Lung (tissue), 12 donors: ENCODE data around the gene PXMP4. TPM values are rescaled to one million over a fixed set of nuclear protein-coding genes. Genes with fewer than 3 reads are reported as not detected.

Experiments
- ATAC-seq: fragments of 200-7000 bp; cut with Tn5 transposase; one replicate; pipeline ENCODE4 v1.9.1; 2020; ENCODE audit warnings: moderate number of reproducible peaks; ENCODE audit not compliant: insufficient read depth, low FRiP score
- DNase-seq, 3 donors: peaks; one replicate each; pipeline ENCODE4 v3.0.0-alpha.2; 2013 to 2017
- H3K27ac ChIP-seq, 2 donors: one replicate each; pipeline ENCODE4 v1.5.1; 2013; ENCODE audit warnings: mild to moderate bottlenecking in 2 of 2, moderate library complexity in 2 of 2, control low read depth in 1 of 2, inconsistent platforms in 1 of 2, low read depth in 1 of 2, low read length in 1 of 2
- H3K27me3 ChIP-seq, 3 donors: one replicate each; pipeline ENCODE4 v1.5.1; 2013; ENCODE audit warnings: low read length in 2 of 3; ENCODE audit not compliant: control insufficient read depth in 3 of 3, insufficient read depth in 3 of 3
- H3K36me3 ChIP-seq, 4 donors: one replicate each; pipeline ENCODE4 v1.5.1; 2013; ENCODE audit warnings: low read length in 4 of 4, mild to moderate bottlenecking in 1 of 4, moderate library complexity in 1 of 4; ENCODE audit not compliant: control insufficient read depth in 4 of 4, insufficient read depth in 4 of 4
- H3K4me1 ChIP-seq, 5 donors: one replicate each; pipeline ENCODE4 v1.5.1; 2013; ENCODE audit warnings: low read length in 5 of 5, mild to moderate bottlenecking in 2 of 5, moderate library complexity in 1 of 5; ENCODE audit not compliant: control insufficient read depth in 5 of 5, insufficient read depth in 5 of 5
- H3K4me3 ChIP-seq: one replicate; pipeline ENCODE4 v1.5.1; 2013; ENCODE audit warnings: mild to moderate bottlenecking, control low read depth, moderate library complexity
- H3K9ac ChIP-seq, 2 donors: one replicate each; pipeline ENCODE4 v1.5.1; 2013; ENCODE audit warnings: low read length in 2 of 2, control low read depth in 1 of 2; ENCODE audit not compliant: insufficient read depth in 1 of 2
- H3K9me3 ChIP-seq, 4 donors: one replicate each; pipeline ENCODE4 v1.5.1; 2013; ENCODE audit warnings: low read length in 3 of 4, mild to moderate bottlenecking in 1 of 4, moderate library complexity in 1 of 4; ENCODE audit not compliant: control insufficient read depth in 4 of 4, insufficient read depth in 3 of 4
- WGBS, 2 donors: extraction: QIAGEN DNeasy Blood & Tissue Kit; methylation state at CpG; one replicate each; pipeline ENCODE4 v1.1.7; 2013; 5-methylcytosine and 5-hydroxymethylcytosine counted together
- polyA plus RNA-seq, 2 donors: library from polyadenylated mRNA; stranded (reverse); fragments of 200-250 nt; gene quantifications; one replicate each; pipeline ENCODE4 v1.2.1, GENCODE V29; 2013
- total RNA-seq, 2 donors: library from RNA; depleted of rRNA in 1 of 2; stranded (reverse); fragments of >200 nt in 1 of 2; gene quantifications; one replicate each; pipeline ENCODE4 v1.2.1, GENCODE V29; 2014 to 2021
- TF ChIP-seq, protein P1 (sequence below): IDR thresholded peaks from 2 replicates; pipeline ENCODE4 v1.5.1; 2012; ENCODE audit warnings: mild to moderate bottlenecking; ENCODE audit errors: control extremely low read depth, extremely low read depth
- donor health status: control.
- donor health status: control.
- donor health status: Bipolar disorder and iron deficiency.
- donor health status: healthy.
- donor health status: DM: yes; HTN: yes; CAD: no.

PXMP4 gene
- total and polyA plus RNA-seq, 4 donors, result 10.2 to 36.8 (median 26.8) TPM

DNA sequence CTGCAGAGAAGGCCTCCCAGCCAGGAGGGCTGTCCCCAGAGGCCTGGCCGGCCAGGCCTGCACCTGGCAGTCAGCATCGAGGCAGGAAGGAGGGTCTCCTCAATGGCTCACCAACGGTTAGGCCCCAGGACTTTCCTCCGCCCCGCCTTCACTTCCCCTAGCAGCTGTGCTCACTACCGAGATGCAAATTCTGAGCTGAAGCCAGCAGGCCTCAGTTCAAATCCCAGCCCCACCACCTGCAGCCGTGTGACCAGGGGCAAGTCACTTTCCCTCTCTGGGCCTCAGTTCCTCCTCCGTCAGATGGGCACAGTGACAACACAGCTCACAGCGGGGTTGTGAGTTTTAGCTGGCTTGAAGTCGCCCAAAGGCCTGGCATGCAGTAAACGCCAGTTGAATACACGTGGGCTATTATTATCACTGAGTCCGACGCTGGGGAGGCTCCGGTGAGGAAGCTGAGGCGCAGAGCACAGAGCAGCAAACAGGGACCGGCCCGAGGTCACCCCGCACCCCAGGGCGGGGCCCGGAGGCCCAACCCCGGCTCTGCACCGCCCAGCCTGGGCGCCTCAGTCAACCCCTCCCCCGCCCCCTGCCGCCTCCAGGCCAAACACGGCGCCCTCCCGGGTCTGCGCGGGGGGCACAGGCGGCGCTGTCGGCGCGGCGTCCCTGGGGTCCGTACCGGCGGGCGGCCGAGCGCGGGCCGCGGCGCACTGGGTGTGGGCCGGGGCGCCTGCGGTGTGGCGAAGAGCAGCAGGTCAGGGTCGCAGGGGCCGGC lies 34.6 kb downstream of the PXMP4 start:
- ATAC-seq, result no peak
- H3K9ac ChIP-seq, result no peak overlapping the region

DNA sequence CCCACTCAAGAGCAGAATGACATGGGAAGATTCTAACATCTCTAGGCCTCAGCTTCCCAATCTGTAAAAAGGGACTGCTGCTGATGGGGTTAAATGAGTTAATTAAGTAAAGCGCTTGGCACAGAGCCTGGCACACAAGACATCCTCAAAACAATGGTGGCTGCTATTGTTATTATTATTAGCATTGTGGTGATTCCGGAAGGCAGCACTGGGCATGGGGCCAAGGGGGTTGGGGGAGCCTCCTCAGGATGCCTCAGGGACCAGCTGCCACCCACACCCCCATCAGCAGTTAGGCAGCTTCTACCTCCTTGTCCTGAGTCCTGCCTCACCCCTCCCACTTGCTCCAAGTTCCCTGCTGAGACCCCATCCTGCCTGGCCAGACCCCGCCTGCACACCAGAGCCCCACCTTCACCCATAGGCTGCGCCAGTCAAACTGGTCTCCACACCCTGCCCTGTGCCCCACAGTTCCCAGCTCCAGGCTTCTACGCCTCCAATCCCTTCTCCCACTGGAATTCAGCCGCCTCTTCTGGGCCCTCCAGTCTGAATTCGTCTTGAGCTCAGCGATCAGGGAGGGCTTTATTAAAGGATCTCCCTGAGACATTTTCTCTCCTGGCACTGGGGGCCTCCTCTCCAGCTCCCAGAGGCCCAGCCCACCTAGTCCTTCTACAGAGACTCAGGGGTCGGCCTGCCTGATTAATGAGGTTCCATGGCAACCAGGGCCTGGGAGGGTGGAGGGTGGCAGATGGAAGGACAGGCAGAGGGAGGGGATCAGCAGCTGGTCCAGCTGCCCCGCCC lies 35.4 kb downstream of the PXMP4 start:
- H3K9me3 ChIP-seq, result no peaks in the 10 kb centered on the region
- WGBS, 2 donors, result 40 to 54% methylated on average over 10 of the region's 10 CpGs
- no peaks in the 10 kb centered on the region for H3K27me3 ChIP-seq
- H3K36me3 ChIP-seq, result no peaks in the 10 kb centered on the region
- no peak overlapping the region for H3K27ac ChIP-seq
- H3K4me1 ChIP-seq, result peaks cover 0 to 28% (median 18%) of the 10 kb centered on the region in 5 donors
- no peak for ATAC-seq
- no peak for DNase-seq
- TF ChIP-seq, protein P1, sequence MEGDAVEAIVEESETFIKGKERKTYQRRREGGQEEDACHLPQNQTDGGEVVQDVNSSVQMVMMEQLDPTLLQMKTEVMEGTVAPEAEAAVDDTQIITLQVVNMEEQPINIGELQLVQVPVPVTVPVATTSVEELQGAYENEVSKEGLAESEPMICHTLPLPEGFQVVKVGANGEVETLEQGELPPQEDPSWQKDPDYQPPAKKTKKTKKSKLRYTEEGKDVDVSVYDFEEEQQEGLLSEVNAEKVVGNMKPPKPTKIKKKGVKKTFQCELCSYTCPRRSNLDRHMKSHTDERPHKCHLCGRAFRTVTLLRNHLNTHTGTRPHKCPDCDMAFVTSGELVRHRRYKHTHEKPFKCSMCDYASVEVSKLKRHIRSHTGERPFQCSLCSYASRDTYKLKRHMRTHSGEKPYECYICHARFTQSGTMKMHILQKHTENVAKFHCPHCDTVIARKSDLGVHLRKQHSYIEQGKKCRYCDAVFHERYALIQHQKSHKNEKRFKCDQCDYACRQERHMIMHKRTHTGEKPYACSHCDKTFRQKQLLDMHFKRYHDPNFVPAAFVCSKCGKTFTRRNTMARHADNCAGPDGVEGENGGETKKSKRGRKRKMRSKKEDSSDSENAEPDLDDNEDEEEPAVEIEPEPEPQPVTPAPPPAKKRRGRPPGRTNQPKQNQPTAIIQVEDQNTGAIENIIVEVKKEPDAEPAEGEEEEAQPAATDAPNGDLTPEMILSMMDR, result no peak
- peak overlapping the region in 1 of 2 donors; percentile 9 for H3K9ac ChIP-seq
- H3K4me3 ChIP-seq, result no peak overlapping the region

More for the DNA sequence above, 34.6 kb downstream of the PXMP4 start:
- Histone ChIP-seq H3K4me1 (peaks cover 0 to 28% (median 18%) of the 10 kb centered on the region in 5 donors), H3K9me3 (no peaks in the 10 kb centered on the region), H3K27me3 (no peaks in the 10 kb centered on the region), H3K27ac (no peak overlapping the region), H3K36me3 (no peaks in the 10 kb centered on the region), H3K4me3 (peak overlapping the region; percentile 36)
- WGBS, 2 donors, result 2% methylated on average over 36 to 53 of the region's 53 CpGs
- no peak for DNase-seq
- TF ChIP-seq, protein P1, result no peak

DNA sequence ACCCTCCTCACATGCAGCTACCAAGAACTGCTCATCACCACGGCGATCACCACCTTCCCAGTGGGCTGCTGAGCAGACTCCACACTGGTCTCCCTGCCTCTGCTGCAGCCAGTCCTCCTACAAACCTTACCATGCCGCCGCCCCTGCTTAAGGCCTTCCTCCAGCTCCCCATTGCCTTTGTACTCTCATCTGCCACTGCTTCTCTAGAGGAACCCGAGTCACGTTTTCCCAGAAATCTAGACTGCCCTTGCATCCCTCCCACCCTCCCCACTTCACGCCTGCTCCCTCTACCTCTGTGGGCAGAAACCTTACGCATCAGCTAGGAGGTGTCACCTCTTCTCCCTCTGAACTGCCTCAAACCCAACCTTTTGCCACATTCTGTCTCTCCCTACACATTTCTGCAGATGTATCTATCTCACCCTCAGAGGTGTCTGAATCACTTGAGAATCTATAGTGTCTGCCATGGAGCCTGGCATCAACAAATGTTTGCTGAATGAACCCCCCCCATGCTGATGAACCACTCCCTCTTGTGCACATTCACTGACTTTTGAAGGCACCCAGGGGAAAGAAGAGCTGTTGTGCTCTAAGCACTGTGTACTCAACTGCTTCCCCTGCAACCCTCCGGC lies 38.3 kb downstream of the PXMP4 start:
- no peak for DNase-seq
- Histone ChIP-seq H3K9ac (no peak overlapping the region), H3K27me3 (no peaks in the 10 kb centered on the region), H3K4me3 (no peak overlapping the region), H3K36me3 (peaks cover 0 to 2% (median 0%) of the 10 kb centered on the region in 4 donors), H3K9me3 (no peaks in the 10 kb centered on the region), H3K27ac (no peak overlapping the region), H3K4me1 (peaks cover 0 to 18% (median 12%) of the 10 kb centered on the region in 5 donors)
- no peak for ATAC-seq
- TF ChIP-seq, protein P1, result no peak
- 80 to 88% methylated on average over 9 of the region's 9 CpGs for WGBS, 2 donors
